H1 (cell line): ENCODE data around the gene TRAF6. TPM values are rescaled to one million over a fixed set of nuclear protein-coding genes. Genes with fewer than 3 reads are reported as not detected.

Source experiments
- CTCF ChIA-PET: fragments of 300-600 bp; sonication (Branson Sonifier 250); formaldehyde crosslinking; loops from one replicate; lab custom pipeline; 2021; ENCODE audit not compliant: partially characterized antibody; lab: Charles Lee
- POLR2A ChIA-PET: fragments of 300-600 bp; sonication (Branson Sonifier 250); formaldehyde crosslinking; loops from one replicate; lab custom pipeline; 2021; ENCODE audit warnings: inconsistent platforms; ENCODE audit not compliant: partially characterized antibody; lab: Charles Lee
- DNase-seq, 2 experiments: peaks; one replicate each; pipeline versions ENCODE4 v3.0.0 to v3.0.0-alpha.2; 2010 to 2022; ENCODE audit warnings: low spot score in 2 of 2, low read depth in 1 of 2, mixed read lengths in 1 of 2
- FAIRE-seq: peaks from 2 replicates; lab custom pipeline; 2011; peaks lifted over from hg19 to GRCh38; lab: Jason Lieb, UNC
- H2AFZ ChIP-seq: 2 replicates; pipeline ENCODE4 v1.8.1; 2012; ENCODE audit warnings: low read length, inconsistent platforms
- H2AK5ac ChIP-seq: 2 replicates; pipeline ENCODE4 v1.6.1; 2013; ENCODE audit warnings: low read depth, low read length
- H2BK120ac ChIP-seq: replicated peaks from 2 replicates; pipeline ENCODE3; 2013; ENCODE audit warnings: low read depth, low read length, inconsistent platforms
- H2BK12ac ChIP-seq: 2 replicates; pipeline ENCODE4 v1.6.1; 2013; ENCODE audit warnings: low read depth, low read length
- H2BK15ac ChIP-seq: 2 replicates; pipeline ENCODE4 v1.6.1; 2013; ENCODE audit warnings: low read length
- H2BK20ac ChIP-seq: 2 replicates; pipeline ENCODE4 v1.6.1; 2013; ENCODE audit warnings: low read length
- H2BK5ac ChIP-seq: 2 replicates; pipeline ENCODE4 v1.6.1; 2013; ENCODE audit warnings: low read depth, low read length
- H3K14ac ChIP-seq: 2 replicates; pipeline ENCODE4 v1.6.1; 2013; ENCODE audit warnings: inconsistent platforms; ENCODE audit not compliant: insufficient read length
- H3K18ac ChIP-seq: 2 replicates; pipeline ENCODE4 v1.6.1; 2013; ENCODE audit warnings: low read length; ENCODE audit errors: extremely low read depth
- H3K23ac ChIP-seq: 2 replicates; pipeline ENCODE4 v1.6.1; 2013; ENCODE audit warnings: inconsistent platforms; ENCODE audit not compliant: insufficient read length
- H3K23me2 ChIP-seq: 2 replicates; pipeline ENCODE4 v1.6.1; 2013; ENCODE audit warnings: low read depth, low read length
- H3K27ac ChIP-seq: 2 replicates; pipeline ENCODE4 v1.6.1; 2011; ENCODE audit warnings: low read depth, low read length, inconsistent platforms
- H3K27me3 ChIP-seq, 4 experiments: replicated peaks in 1 of 4; 1 replicate in 1 of 4; 2 replicates in 3 of 4; pipeline versions ENCODE4 v1.6.1 to v1.8.1; 2011 to 2013; ENCODE audit warnings: low read length in 3 of 4, mild to moderate bottlenecking in 3 of 4, inconsistent platforms in 2 of 4, mixed read lengths in 2 of 4, moderate library complexity in 1 of 4; ENCODE audit not compliant: control insufficient read depth in 3 of 4, insufficient read depth in 3 of 4; ENCODE audit errors: extremely low read depth in 1 of 4
- H3K36me3 ChIP-seq, 4 experiments: 2 replicates each; pipeline versions ENCODE4 v1.6.1 to v1.8.1; 2011 to 2013; ENCODE audit warnings: mild to moderate bottlenecking in 4 of 4, low read length in 3 of 4, moderate library complexity in 2 of 4, control low read depth in 1 of 4, inconsistent platforms in 1 of 4; ENCODE audit not compliant: insufficient read depth in 4 of 4, control insufficient read depth in 2 of 4
- H3K4ac ChIP-seq: replicated peaks from 2 replicates; pipeline ENCODE3; 2013; ENCODE audit warnings: low read length, low read depth, mixed read lengths, inconsistent platforms; ENCODE audit not compliant: insufficient read length
- H3K4me1 ChIP-seq, 4 experiments: replicated peaks in 1 of 4; 1 replicate in 1 of 4; 2 replicates in 3 of 4; pipeline versions ENCODE4 v1.6.1 to v1.8.1; 2011 to 2013; ENCODE audit warnings: low read length in 3 of 4, inconsistent platforms in 2 of 4, mixed read lengths in 1 of 4; ENCODE audit not compliant: insufficient read depth in 4 of 4, control insufficient read depth in 3 of 4
- H3K4me2 ChIP-seq, 2 experiments: 2 replicates each; pipeline versions ENCODE4 v1.6.1 to v1.8.1; 2011 to 2013; ENCODE audit warnings: low read depth in 2 of 2, low read length in 2 of 2, control low read depth in 1 of 2, inconsistent platforms in 1 of 2, mild to moderate bottlenecking in 1 of 2; ENCODE audit not compliant: insufficient read depth in 1 of 2
- H3K4me3 ChIP-seq, 4 experiments: fragments of 200-600, 300-600 bp in 1 of 4; sonication (generic), shearing (Covaris generic), sonication (Bioruptor Twin) in 1 of 4; 2 replicates each; pipeline versions ENCODE4 v1.5.1 to v1.8.1; 2011 to 2016; ENCODE audit warnings: low read length in 4 of 4, low read depth in 3 of 4, control low read depth in 2 of 4, inconsistent platforms in 2 of 4, mild to moderate bottlenecking in 2 of 4, mixed read lengths in 1 of 4, moderate library complexity in 1 of 4; ENCODE audit not compliant: insufficient read depth in 2 of 4; ENCODE audit errors: extremely low read depth in 1 of 4
- H3K56ac ChIP-seq: replicated peaks from 2 replicates; pipeline ENCODE3; 2013; ENCODE audit warnings: low read depth, mild to moderate bottlenecking, mixed read lengths, low read length, inconsistent platforms; ENCODE audit not compliant: insufficient read length
- H3K79me1 ChIP-seq: 2 replicates; pipeline ENCODE4 v1.6.1; 2013; ENCODE audit warnings: low read depth, low read length, control low read depth
- H3K79me2 ChIP-seq, 2 experiments: 2 replicates each; pipeline versions ENCODE4 v1.6.1 to v1.8.1; 2012 to 2013; ENCODE audit warnings: low read length in 2 of 2, mild to moderate bottlenecking in 2 of 2, inconsistent platforms in 1 of 2; ENCODE audit not compliant: insufficient read depth in 2 of 2, control insufficient read depth in 1 of 2
- H3K9ac ChIP-seq, 4 experiments: replicated peaks in 1 of 4; 1 replicate in 1 of 4; 2 replicates in 3 of 4; pipeline versions ENCODE4 v1.6.1 to v1.8.1; 2011 to 2013; ENCODE audit warnings: low read depth in 3 of 4, low read length in 3 of 4, control low read depth in 2 of 4, mild to moderate bottlenecking in 2 of 4, moderate library complexity in 2 of 4, inconsistent platforms in 1 of 4; ENCODE audit errors: extremely low read depth in 1 of 4
- H3K9me3 ChIP-seq, 2 experiments: 2 replicates each; pipeline versions ENCODE4 v1.6.1 to v1.8.1; 2012 to 2013; ENCODE audit warnings: mild to moderate bottlenecking in 2 of 2, moderate library complexity in 2 of 2, control low read depth in 1 of 2, inconsistent platforms in 1 of 2, low read depth in 1 of 2, low read length in 1 of 2, mixed read lengths in 1 of 2; ENCODE audit not compliant: insufficient read depth in 2 of 2
- H4K20me1 ChIP-seq, 2 experiments: replicated peaks in 1 of 2; 2 replicates each; pipeline versions ENCODE3 to v1.8.1; 2011 to 2013; ENCODE audit warnings: inconsistent platforms in 2 of 2, low read length in 2 of 2, mild to moderate bottlenecking in 1 of 2; ENCODE audit not compliant: insufficient read depth in 2 of 2, control insufficient read depth in 1 of 2
- H4K5ac ChIP-seq: 2 replicates; pipeline ENCODE4 v1.6.1; 2013; ENCODE audit warnings: low read length, low read depth, mixed read lengths, inconsistent platforms; ENCODE audit not compliant: insufficient read length
- H4K8ac ChIP-seq: 2 replicates; pipeline ENCODE4 v1.8.0; 2013; ENCODE audit warnings: mild to moderate bottlenecking, moderate library complexity, low read length, inconsistent platforms; ENCODE audit not compliant: insufficient read depth; ENCODE audit errors: extremely low read depth
- H4K91ac ChIP-seq: replicated peaks from 2 replicates; pipeline ENCODE3; 2013; ENCODE audit warnings: low read length, mixed read lengths, inconsistent platforms; ENCODE audit not compliant: insufficient read length
- BRCA1 ChIP-seq: IDR thresholded peaks from 2 replicates; pipeline ENCODE4 v1.6.1; 2012; ENCODE audit warnings: low read depth, low read length, improper control_type of control experiment
- KDM4A ChIP-seq: IDR thresholded peaks from one replicate; pipeline ENCODE4 v1.7.1; 2012; ENCODE audit warnings: low read depth, mild to moderate bottlenecking, moderate library complexity, low read length, inconsistent platforms; ENCODE audit not compliant: severe bottlenecking
- RAD21 ChIP-seq, 2 experiments: IDR thresholded peaks in 1 of 2; conservative IDR thresholded peaks in 1 of 2; 2 replicates each; pipeline ENCODE4 v1.6.1; 2011; ENCODE audit warnings: low read depth in 2 of 2, low read length in 2 of 2, improper control_type of control experiment in 1 of 2, inconsistent platforms in 1 of 2, mild to moderate bottlenecking in 1 of 2, moderate library complexity in 1 of 2
- SUZ12 ChIP-seq: fragments of 200-600 bp; sonication (generic); IDR thresholded peaks from 2 replicates; pipeline ENCODE4 v1.6.1; 2012; ENCODE audit warnings: mild to moderate bottlenecking, inconsistent platforms, low read length, moderate library complexity, mixed read lengths
- WGBS, 2 experiments: shearing (Covaris generic) in 1 of 2; methylation state at CpG; one replicate each; pipeline versions ENCODE4 v1.1.6 to v1.1.7; 2013 to 2015; ENCODE audit warnings: low lambda C conversion rate in 2 of 2, mixed read lengths in 2 of 2, inconsistent platforms in 1 of 2, low coverage in 1 of 2, missing lambda C conversion rate in 1 of 2; ENCODE audit not compliant: insufficient replicate concordance in 2 of 2, insufficient coverage in 1 of 2, insufficient read length in 1 of 2; ENCODE audit errors: extremely low coverage in 1 of 2, missing lambda C conversion rate in 1 of 2; 5-methylcytosine and 5-hydroxymethylcytosine counted together
- polyA plus RNA-seq, 7 experiments: library from polyadenylated mRNA; depleted of rRNA in 3 of 7; stranded (reverse) in 5 of 7; unstranded in 2 of 7; fragments of >200 nt in 5 of 7; fragments of 200-250 nt in 2 of 7; gene quantifications; 1 replicate in 5 of 7; 2 replicates in 1 of 7; 4 replicates in 1 of 7; pipeline versions ENCODE4 v1.2.1 to v1.2.3, GENCODE V29; 2011 to 2013; ENCODE audit warnings: missing spikeins in 2 of 7, mixed read lengths in 2 of 7
- total RNA-seq: library from RNA; stranded (reverse); fragmentation: NEBNext Ultra II Directional; extraction: Animal tissue kit (Norgen Biotek cat#: 25700); gene quantifications from 2 replicates; pipeline ENCODE4 v1.2.1, GENCODE V29; 2021
- TF ChIP-seq, protein P1 (sequence below): IDR thresholded peaks from 2 replicates; pipeline ENCODE4 v1.6.1; 2011; ENCODE audit warnings: low read length, improper control_type of control experiment
- TF ChIP-seq, protein P2 (sequence below): IDR thresholded peaks from 2 replicates; pipeline ENCODE4 v1.6.1; 2012; ENCODE audit warnings: inconsistent platforms

The TRAF6 gene
- total and polyA plus RNA-seq, 2 of the 8 experiments (the other 6 are each of a cell fraction or from before 2014, with no cell fraction given) = 4.6 to 8.8 TPM

DNA sequence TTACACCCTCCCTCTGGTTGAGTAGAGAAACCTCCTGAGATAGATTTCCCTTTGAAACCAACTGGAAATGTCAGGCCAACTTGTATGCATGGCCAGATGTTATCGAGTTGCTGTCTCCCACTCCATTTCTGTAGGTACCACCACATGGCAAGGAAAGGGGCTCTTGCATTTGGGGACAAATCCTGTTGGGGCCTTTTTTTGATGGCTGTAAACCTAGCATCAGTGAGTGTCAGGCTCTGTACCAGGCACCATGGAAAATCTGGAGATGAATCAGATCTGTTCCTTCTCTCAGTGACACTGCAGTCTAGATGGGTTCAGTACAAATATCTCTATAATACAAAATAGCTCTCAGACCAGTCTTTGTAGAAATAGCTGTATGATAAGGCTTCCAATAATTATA, 58.4 kb downstream of the TRAF6 start:
- H4K8ac ChIP-seq = no peak overlapping the region
- no peaks in the 10 kb centered on the region for H3K79me1 ChIP-seq
- no peak overlapping the region for H3K27ac ChIP-seq
- no peak overlapping the region for H2BK120ac ChIP-seq
- DNase-seq (no peak), FAIRE-seq (no peak)
- no peaks in the 10 kb centered on the region for H3K23me2 ChIP-seq
- no peak overlapping the region for H3K4me3 ChIP-seq
- no peak overlapping the region for H3K4ac ChIP-seq
- H3K23ac ChIP-seq = no peak overlapping the region
- WGBS, 2 experiments = 83% methylated on average over 1 of the region's 1 CpG; no CpG with 5 or more reads in 1 of the 2 experiments
- H2BK12ac ChIP-seq = no peak overlapping the region
- no peak overlapping the region for H3K4me2 ChIP-seq
- no peak overlapping the region for H3K9ac ChIP-seq
- no peaks in the 10 kb centered on the region for H3K27me3 ChIP-seq
- no peak overlapping the region for H3K14ac ChIP-seq
- ChIA-PET CTCF (interaction anchor here (1.2 to 5.6 kb wide), 4 partner anchors 15 to 160 kb away, joined by 3 to 59 read pairs (median 14); no protein-coding TSS in a partner anchor), POLR2A (interaction anchor here (1.1 kb wide), 1 partner anchor 838 kb away, joined by 3 read pairs; no protein-coding TSS in a partner anchor)
- no peaks in the 10 kb centered on the region for H4K20me1 ChIP-seq
- H2BK15ac ChIP-seq = no peak overlapping the region
- H4K5ac ChIP-seq = no peak overlapping the region
- no peak overlapping the region for H4K91ac ChIP-seq
- no peak overlapping the region for H3K56ac ChIP-seq
- peaks cover 0 to 20% (median 11%) of the 10 kb centered on the region in 4 experiments; a peak in 6 of 7 replicates for H3K4me1 ChIP-seq
- H2AFZ ChIP-seq = no peak overlapping the region
- no peaks in the 10 kb centered on the region for H3K79me2 ChIP-seq
- H2BK5ac ChIP-seq = no peak overlapping the region
- H3K9me3 ChIP-seq = no peaks in the 10 kb centered on the region
- no peak overlapping the region for H3K18ac ChIP-seq
- TF ChIP-seq RAD21 (IDR thresholded peaks at IDR 0.05 in 1 of 2, conservative IDR thresholded peaks at IDR 0.05 in 1 of 2; ENCODE audit: low read depth in 2 of 2, low read length in 2 of 2) = no peak
- no peak for TF ChIP-seq KDM4A
- TF ChIP-seq, protein P1, sequence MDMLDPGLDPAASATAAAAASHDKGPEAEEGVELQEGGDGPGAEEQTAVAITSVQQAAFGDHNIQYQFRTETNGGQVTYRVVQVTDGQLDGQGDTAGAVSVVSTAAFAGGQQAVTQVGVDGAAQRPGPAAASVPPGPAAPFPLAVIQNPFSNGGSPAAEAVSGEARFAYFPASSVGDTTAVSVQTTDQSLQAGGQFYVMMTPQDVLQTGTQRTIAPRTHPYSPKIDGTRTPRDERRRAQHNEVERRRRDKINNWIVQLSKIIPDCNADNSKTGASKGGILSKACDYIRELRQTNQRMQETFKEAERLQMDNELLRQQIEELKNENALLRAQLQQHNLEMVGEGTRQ = no peak
- TF ChIP-seq, protein P2, sequence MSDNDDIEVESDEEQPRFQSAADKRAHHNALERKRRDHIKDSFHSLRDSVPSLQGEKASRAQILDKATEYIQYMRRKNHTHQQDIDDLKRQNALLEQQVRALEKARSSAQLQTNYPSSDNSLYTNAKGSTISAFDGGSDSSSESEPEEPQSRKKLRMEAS = no peak
- TF ChIP-seq SUZ12 = no peak
- no peak for TF ChIP-seq BRCA1
- TF ChIP-seq, all 59 proteins: peak for 0
- Histone ChIP-seq H2BK20ac (no peak overlapping the region), H2AK5ac (no peak overlapping the region), H3K36me3 (peaks cover 0 to 5% (median under 1%) of the 10 kb centered on the region in 4 experiments; a peak in 2 of 8 replicates)
